Activated naive CD4-positive, alpha-beta T cell treated with Interleukin-2 at 50 U/mL for 16 hours (primary cell): ENCODE measurements around the gene CHMP1B.
"Not testable (repeated sequence)": the region's sequence is repeated elsewhere in the genome, so short reads cannot be mapped to it uniquely, and the experiment has no call there.

Source experiments
- DNase-seq: peaks from one replicate; pipeline ENCODE4 v3.0.0-alpha.2; 2020

Gene CHMP1B

GRCh38 chr18:11872479-11873136, 21.4 kb downstream of the CHMP1B start:
- DNase-seq, result no peak

- DNase-seq, result no peak
Measured at GRCh38 chr18:11873670-11874340, 22.6 kb downstream of the CHMP1B start.

GRCh38 chr18:11874676-11875075, 23.5 kb downstream of the CHMP1B start:
- no peak for DNase-seq

GRCh38 chr18:11877497-11878135, 26.4 kb downstream of the CHMP1B start:
- DNase-seq, result no peak

- no peak for DNase-seq
Measured at GRCh38 chr18:11880586-11881304, 29.5 kb downstream of the CHMP1B start.

GRCh38 chr18:11882636-11883035, 31.4 kb downstream of the CHMP1B start:
- no peak for DNase-seq

- DNase-seq, result no peak
Measured at GRCh38 chr18:11883153-11883552, 31.9 kb downstream of the CHMP1B start.

- no peak for DNase-seq
Measured at GRCh38 chr18:11884396-11885030, 33.3 kb downstream of the CHMP1B start.

GRCh38 chr18:11885278-11885947, 34.2 kb downstream of the CHMP1B start:
- DNase-seq, result no peak

GRCh38 chr18:11886577-11887110, 35.4 kb downstream of the CHMP1B start:
- no peak for DNase-seq

GRCh38 chr18:11887328-11888128, 36.3 kb downstream of the CHMP1B start:
- no peak for DNase-seq

GRCh38 chr18:11888726-11889125, 37.5 kb downstream of the CHMP1B start:
- no peak for DNase-seq

- DNase-seq, result no peak
Measured at GRCh38 chr18:11889284-11889683, 38.1 kb downstream of the CHMP1B start.

GRCh38 chr18:11891737-11892136, 40.5 kb downstream of the CHMP1B start:
- DNase-seq, result no peak

GRCh38 chr18:11892438-11892837, 41.2 kb downstream of the CHMP1B start:
- not testable (repeated sequence) for DNase-seq

GRCh38 chr18:11897781-11898180, 46.6 kb downstream of the CHMP1B start:
- no peak for DNase-seq

- DNase-seq, result no peak
Measured at GRCh38 chr18:11899063-11899462, 47.9 kb downstream of the CHMP1B start.

GRCh38 chr18:11901826-11902438, 50.7 kb downstream of the CHMP1B start:
- no peak for DNase-seq

GRCh38 chr18:11902522-11903292, 51.5 kb downstream of the CHMP1B start:
- no peak for DNase-seq
